GM18511 (cell line): ENCODE data around the gene DAB1.
"Not testable (repeated sequence)": the region's sequence is repeated elsewhere in the genome, so short reads cannot be mapped to it uniquely, and the experiment has no call there.

Experiments used
- ATAC-seq: cut with Tn5 transposase; IDR thresholded peaks from one replicate; pipeline ENCODE4 v1.9.1; 2021; ENCODE audit warnings: mild to moderate bottlenecking, moderate library complexity; ENCODE audit not compliant: unreplicated experiment

The DAB1 gene

DNA sequence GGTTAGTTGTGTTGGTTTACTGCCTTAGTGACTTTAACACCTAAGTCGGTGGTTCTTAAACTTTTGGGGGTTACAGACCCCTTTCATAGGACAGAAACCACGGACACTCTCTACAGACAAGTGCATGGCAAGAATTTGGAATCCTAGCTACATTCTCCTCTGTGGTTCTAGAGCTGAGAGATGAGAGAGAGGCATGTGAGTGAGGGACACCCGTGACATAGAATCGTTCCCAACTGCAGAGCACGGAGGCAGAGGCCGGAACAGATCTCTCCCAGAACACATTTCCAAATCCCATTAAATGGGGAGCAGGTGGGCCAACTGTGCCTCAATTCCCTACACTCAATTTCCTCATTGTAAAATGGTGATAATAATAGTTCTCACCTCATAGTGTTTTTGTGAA is 60.7 kb downstream of the DAB1 start:
- ATAC-seq, result no peak

- no peak for ATAC-seq
Measured at GRCh38 chr1:57362480-57362879, 61.4 kb downstream of the DAB1 start.

- no peak for ATAC-seq
Measured at GRCh38 chr1:57361516-57361915, 62.3 kb downstream of the DAB1 start.

- ATAC-seq, result no peak
Measured at GRCh38 chr1:57360846-57361407, 62.9 kb downstream of the DAB1 start.

GRCh38 chr1:57357462-57357861 is 66.4 kb downstream of the DAB1 start:
- ATAC-seq, result no peak

DNA sequence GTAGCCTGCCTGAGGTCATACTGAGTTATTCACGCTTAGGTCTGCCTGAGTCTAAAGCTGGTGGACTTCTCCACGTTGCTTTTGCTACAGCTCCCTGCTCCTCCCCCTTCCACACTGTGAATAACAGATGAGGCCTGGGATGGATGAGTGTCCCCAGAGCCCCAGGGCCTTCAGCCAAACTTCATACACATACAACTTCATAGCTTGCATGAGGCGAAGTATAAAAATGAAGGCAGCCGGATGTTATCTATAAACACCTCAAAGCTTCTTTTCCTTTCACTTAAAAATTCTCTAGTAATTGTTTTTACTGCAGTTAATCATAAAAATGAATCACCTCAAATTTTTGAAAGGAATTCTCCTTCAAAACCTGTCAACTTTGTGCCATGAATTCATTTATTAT is 70.2 kb downstream of the DAB1 start:
- no peak for ATAC-seq

DNA sequence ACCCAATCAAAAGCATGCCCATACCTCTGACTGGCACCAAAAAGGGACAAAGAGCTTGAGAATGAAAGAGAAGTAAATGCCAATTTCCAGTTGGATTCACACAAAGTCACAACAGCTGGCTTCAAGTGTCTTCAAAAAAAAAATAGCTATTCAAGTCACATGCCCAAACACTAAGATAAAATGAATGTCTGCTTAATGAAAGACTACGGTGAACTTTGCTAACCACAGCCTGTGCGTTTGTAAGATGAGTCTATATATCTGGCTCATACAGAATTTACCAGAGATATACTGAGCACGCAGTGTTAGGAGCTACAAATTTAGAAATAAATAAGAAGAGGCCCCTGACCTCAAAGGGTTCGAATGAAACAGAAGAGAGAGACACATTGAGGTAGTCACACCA is 73.2 kb downstream of the DAB1 start:
- no peak for ATAC-seq

- no peak for ATAC-seq
Measured at GRCh38 chr1:57348921-57349320, 74.9 kb downstream of the DAB1 start.

- ATAC-seq, result no peak
Measured at GRCh38 chr1:57345916-57346315, 77.9 kb downstream of the DAB1 start.

DNA sequence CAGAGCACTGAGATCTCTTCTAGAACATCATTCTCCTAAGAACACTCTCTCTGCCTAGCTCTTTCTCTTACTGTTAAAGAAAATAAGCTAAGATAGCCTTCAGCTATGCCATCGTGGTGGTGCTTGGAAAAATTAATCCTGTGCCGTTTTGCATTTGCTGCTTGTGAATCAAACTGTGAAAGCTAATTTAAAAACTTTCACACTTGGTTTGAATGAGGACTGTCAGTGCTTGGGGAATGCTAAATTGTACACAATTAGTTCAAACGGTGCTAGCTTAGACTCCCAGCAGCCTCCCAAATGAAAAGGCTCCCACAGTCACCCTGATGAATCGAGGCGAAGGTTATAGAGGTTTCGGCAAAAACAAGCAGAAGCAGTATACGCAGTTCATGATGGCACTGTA is 79.6 kb downstream of the DAB1 start:
- ATAC-seq, result no peak

DNA sequence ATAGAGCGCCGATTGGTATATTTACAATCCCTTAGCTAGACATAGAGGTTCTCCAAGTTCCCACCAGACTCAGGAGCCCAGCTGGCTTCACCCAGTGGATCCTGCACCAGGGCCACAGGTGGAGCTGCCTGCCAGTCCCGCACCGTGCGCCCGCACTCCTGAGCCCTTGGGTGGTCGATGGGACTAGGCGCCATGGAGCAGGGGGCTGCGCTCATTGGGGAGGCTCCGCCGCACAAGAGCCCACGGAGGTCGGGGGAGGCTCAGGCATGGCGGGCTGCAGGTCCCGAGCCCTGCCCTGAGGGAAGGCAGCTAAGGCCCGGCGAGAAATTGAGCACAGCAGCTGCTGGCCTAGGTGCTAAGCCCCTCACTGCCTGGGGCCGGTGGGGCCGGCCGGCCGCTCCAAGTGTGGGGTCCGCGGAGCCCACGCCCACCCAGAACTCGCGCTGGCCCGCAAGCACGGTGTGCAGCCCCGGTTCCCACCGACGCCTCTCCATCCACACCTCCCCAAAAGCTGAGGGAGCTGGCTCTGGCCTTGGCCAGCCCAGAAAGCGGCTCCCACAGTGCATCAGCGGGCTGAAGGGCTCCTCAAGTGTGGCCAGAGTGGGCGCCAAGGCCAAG is 80.5 kb downstream of the DAB1 start:
- not testable (repeated sequence) for ATAC-seq

DNA sequence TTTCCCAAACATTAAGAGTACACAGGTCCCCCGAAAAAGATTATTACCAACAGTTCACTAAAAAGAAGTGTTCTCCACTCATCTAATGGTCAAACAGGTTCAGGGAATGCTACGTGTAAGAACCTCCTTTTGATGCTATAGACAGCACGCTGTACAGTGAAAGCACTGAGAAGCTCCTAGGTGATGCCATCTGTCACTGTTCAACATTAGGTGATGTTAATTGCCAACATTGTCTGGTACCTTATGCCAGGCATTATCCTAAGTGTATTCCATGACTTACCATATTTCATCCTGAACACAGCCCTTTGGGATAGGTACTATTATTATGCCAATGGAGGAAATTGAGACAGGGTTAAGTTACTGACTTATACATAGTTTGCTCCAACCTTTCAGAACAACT is 82.1 kb downstream of the DAB1 start:
- no peak for ATAC-seq

DNA sequence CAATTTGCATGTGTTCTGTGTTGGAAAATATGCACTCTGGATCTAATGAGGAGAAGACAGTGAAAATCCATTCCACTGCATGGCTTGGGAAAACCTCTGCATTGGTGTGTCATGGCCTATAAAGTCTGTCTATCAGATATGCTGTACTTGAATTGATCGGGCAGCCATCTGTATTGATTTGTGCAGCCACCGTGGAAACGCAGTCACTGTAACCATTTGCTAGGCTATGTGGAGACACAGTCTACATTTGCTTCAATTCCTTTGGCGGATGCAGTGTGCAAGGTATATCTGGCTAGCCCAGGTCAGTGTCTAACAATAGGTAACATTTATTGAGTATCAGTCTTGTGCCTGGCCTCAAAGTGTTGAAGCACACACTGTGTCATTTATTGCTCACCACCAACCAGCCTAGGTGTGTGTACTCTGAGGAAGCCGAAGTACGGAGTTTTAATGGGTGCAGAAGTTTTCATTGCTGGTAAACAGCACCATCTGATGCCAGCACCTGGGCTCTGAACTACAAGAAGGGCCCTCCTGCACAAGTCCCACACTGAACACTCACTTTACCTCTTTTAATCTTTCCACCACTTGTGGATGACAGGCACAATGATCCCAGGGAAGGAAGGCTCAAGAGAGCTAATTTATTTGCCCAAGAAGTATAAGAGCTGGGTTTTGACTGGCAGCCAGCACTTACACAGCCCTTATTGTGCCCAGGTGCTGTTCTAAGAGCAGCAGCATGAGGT is 83.4 kb downstream of the DAB1 start:
- ATAC-seq, result no peak

GRCh38 chr1:57337623-57338022 is 86.2 kb downstream of the DAB1 start:
- no peak for ATAC-seq

GRCh38 chr1:57336793-57337192 is 87.1 kb downstream of the DAB1 start:
- ATAC-seq, result no peak

DNA sequence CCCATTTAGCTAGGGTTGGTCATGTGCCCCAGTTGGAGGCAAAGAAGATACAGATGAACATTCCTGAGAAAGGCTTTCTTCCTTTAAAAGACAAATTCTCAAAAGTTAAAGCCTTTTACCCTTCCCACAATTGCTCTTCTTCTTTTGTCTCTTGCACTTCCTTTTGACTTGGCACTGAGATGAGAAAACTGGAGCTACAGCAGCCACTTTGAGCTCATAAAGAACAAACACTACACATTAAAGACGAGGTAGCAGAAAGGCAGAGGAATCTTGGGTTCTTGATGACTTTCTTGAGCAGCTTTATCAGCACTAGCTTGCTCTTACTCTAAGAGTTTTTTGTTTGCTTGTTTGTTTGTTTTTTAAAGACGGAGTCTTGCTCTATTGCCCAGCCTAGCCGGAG is 92.2 kb downstream of the DAB1 start:
- no peak for ATAC-seq

DNA sequence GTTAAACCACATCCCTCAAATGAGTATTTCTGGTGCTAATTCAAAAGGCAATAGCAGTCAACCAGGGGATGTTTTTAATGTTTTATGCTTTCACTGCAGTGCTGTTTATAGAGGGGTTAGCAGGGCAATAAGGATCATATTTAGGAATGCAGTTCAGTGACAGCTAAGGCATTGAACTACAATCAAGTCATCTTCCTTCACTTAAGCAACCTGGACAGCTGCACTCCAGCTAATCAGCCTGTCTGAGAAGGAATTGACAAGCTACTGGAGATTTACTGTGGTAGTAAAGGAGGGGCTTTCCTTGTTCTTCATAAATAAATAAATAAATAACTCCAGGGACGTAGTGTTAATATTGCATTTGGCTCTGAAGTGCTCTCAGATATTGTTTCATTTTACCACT is 93.9 kb downstream of the DAB1 start:
- ATAC-seq, result no peak

DNA sequence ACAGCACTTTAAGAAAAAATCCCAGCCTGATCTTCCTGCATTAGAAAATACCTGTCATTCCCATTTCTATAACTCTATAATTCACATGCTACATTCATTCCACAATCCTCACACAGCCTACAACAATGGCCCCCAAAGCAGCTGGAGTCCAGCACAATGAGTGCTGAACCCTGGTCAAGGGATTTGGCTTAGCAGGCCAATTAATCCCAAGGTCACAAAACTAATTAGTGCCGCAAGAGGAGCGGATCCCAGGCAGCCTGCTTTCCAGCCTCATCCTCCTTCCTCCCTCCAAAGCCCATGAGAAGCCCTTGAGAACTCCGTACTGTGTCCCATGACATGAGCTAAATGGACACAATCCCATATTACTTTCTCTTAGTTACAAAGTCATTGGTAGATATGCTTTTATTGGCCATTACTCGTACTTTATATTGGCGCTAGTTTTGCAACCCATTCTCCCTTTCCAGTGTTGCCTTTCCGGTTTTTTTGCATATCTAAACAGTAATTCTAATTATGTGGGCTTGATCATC is 94.8 kb downstream of the DAB1 start:
- ATAC-seq, result no peak

DNA sequence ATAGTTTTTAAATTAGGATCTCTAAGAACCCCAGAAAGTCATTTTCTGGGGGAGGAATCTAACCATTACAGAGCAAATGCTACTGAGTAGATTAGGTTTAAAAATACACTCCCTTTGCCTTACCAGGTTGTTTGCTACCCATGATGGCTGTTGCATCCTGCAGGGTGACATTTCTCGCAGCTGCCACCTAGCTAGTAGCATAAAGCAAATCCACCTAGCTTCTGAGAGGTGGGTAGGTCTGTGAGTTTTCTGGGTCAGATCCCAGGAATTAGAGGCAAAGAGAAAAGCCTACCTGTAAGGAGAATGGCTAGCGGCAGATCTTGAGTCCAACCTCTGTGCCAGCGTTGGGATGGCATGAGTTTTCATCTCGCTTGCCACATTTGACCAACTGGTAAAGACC is 95.9 kb downstream of the DAB1 start:
- ATAC-seq, result no peak

DNA sequence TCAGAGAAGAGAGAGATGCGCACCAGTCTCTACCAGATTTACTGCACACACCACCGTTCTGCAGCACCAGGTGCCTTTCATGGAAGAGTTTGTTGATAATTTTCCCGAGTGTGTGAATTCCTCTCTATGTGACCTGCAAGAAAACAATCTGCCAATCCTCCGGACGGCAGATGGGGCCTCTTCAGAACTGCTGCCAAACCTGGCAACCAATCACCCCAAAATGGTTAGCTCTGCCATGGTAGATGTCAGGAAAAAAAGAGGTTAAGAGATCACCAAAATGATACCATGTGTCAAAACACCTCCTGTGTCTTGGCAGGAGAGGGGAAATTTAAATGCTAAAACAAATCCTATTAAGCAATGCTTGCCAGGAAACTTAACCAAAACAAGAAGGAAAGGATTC is 96.5 kb downstream of the DAB1 start:
- ATAC-seq, result no peak

DNA sequence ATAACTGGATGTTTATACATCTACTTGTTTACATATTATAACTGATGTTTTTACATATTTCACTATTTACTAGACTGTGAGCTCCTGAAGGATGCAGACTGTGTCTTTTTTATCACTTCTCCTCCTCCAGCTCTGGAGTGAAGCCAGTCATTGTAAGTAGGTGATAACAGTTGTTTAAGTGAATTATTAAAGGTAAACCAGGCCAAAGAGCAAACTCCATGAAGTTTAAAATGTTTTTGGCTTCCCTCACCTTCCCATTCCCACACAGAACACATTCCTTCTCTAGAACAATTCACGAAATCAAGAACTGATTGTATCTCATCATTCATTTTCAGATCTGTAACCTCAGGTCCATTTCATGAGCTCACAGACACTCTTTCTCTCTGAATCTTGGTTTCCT is 98.3 kb downstream of the DAB1 start:
- ATAC-seq, result no peak

GRCh38 chr1:57325117-57325516 is 98.7 kb downstream of the DAB1 start:
- ATAC-seq, result no peak
